PFSK-1 (cell line): ENCODE data around the gene CYS1.

Experiments used
- FOXP2 ChIP-seq: optimal IDR thresholded peaks from 2 replicates; pipeline ENCODE3; 2011; ENCODE audit warnings: borderline replicate concordance, control low read depth, inconsistent platforms; ENCODE audit not compliant: insufficient read depth; ENCODE audit errors: extremely low read length, extremely low read depth
- POLR2AphosphoS5 ChIP-seq: IDR thresholded peaks from 2 replicates; pipeline ENCODE4 v1.6.1; 2012; ENCODE audit warnings: low read depth, mild to moderate bottlenecking, control low read depth, low read length, moderate library complexity
- REST ChIP-seq, 2 experiments: IDR thresholded peaks; 2 replicates each; pipeline versions ENCODE4 v1.6.1 to v1.8.0; 2011 to 2012; ENCODE audit warnings: low read depth in 2 of 2, low read length in 2 of 2, control low read depth in 1 of 2, inconsistent platforms in 1 of 2, mild to moderate bottlenecking in 1 of 2, moderate library complexity in 1 of 2; ENCODE audit not compliant: insufficient read depth in 1 of 2
- SIN3A ChIP-seq: IDR thresholded peaks from 2 replicates; pipeline ENCODE4 v1.6.1; 2012; ENCODE audit warnings: mild to moderate bottlenecking, low read length, moderate library complexity, borderline replicate concordance; ENCODE audit not compliant: insufficient read depth
- TAF1 ChIP-seq: IDR thresholded peaks from 2 replicates; pipeline ENCODE4 v1.6.1; 2012; ENCODE audit warnings: low read length, control low read depth, borderline replicate concordance; ENCODE audit not compliant: insufficient read depth

Gene CYS1

GRCh38 chr2:10089565-10090190 lies 9.5 kb upstream of the CYS1 start:
- TF ChIP-seq REST (IDR thresholded peaks at IDR 0.05; ENCODE audit: insufficient read depth in 1 of 2, low read depth in 2 of 2, low read length in 2 of 2): no peak
- no peak for TF ChIP-seq TAF1
- TF ChIP-seq SIN3A: no peak
- TF ChIP-seq POLR2AphosphoS5: no peak
- TF ChIP-seq FOXP2: no peak

GRCh38 chr2:10087360-10087759 lies 7.1 kb upstream of the CYS1 start:
- no peak for TF ChIP-seq TAF1
- TF ChIP-seq REST (IDR thresholded peaks at IDR 0.05; ENCODE audit: insufficient read depth in 1 of 2, low read depth in 2 of 2, low read length in 2 of 2): no peak
- TF ChIP-seq SIN3A: no peak

- TF ChIP-seq REST (IDR thresholded peaks at IDR 0.05; ENCODE audit: insufficient read depth in 1 of 2, low read depth in 2 of 2, low read length in 2 of 2) (no peak), POLR2AphosphoS5 (no peak), SIN3A (no peak), TAF1 (no peak), FOXP2 (no peak)
Observed at GRCh38 chr2:10086950-10087349, 6.7 kb upstream of the CYS1 start.

GRCh38 chr2:10085668-10086059 lies 5.5 kb upstream of the CYS1 start:
- TF ChIP-seq REST (IDR thresholded peaks at IDR 0.05; ENCODE audit: insufficient read depth in 1 of 2, low read depth in 2 of 2, low read length in 2 of 2) (no peak), TAF1 (no peak), SIN3A (no peak), POLR2AphosphoS5 (no peak), FOXP2 (no peak)
